Liver (tissue), 3 donors: ENCODE results near the gene CDHR2.

Source experiments
- JUND ChIP-seq, 2 donors: IDR thresholded peaks; 2 replicates each; pipeline ENCODE4 v1.6.1; 2016; ENCODE audit warnings: antibody characterized with exemption in 2 of 2
- RAD21 ChIP-seq, 2 donors: IDR thresholded peaks; 2 replicates each; pipeline ENCODE4 v1.6.1; 2016; ENCODE audit warnings: antibody characterized with exemption in 2 of 2, mild to moderate bottlenecking in 2 of 2
- TAF1 ChIP-seq: conservative IDR thresholded peaks from 2 replicates; pipeline ENCODE4 v1.6.1; 2016; ENCODE audit warnings: antibody characterized with exemption, mild to moderate bottlenecking
- YY1 ChIP-seq: IDR thresholded peaks from 2 replicates; pipeline ENCODE4 v1.6.1; 2016; ENCODE audit warnings: antibody characterized with exemption, mild to moderate bottlenecking
- TF ChIP-seq, protein P1 (sequence below): fragments of 150-350 bp; IDR thresholded peaks from 2 replicates; pipeline ENCODE4 v1.5.1; 2017; ENCODE audit warnings: improper control_type of control experiment, low read depth, low read length; ENCODE audit not compliant: missing input control
- TF ChIP-seq, protein P2 (sequence below): IDR thresholded peaks from 2 replicates; pipeline ENCODE4 v1.6.1; 2016; ENCODE audit warnings: antibody characterized with exemption
- donor health status: healthy.
- donor health status: healthy.

DNA sequence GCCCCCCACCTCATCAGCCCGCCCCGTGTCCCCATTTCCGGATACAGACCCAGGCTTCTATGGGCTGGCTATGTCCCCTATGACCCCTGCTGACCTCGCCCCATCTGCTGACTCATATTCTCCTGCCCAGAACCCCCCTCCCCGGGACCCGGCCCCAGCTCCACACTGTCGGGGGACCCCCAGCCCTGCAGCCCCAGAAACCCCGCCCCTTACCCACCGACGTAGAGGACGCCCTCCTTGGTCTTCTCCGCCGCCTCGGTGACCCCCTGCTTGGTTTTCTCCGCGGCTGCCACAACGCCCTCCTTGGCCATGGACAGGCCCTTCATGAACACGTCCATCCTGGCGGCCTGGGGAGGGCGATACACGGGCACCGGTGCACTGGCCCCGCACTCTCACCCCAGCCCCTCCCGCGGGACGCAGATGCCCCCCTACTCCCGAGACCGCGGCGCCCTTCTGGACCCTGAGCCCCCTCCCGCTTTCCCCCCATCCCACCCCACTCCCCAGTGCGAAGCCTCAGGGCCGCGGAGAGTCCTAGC, 80.2 kb downstream of the CDHR2 start:
- TF ChIP-seq, protein P1, sequence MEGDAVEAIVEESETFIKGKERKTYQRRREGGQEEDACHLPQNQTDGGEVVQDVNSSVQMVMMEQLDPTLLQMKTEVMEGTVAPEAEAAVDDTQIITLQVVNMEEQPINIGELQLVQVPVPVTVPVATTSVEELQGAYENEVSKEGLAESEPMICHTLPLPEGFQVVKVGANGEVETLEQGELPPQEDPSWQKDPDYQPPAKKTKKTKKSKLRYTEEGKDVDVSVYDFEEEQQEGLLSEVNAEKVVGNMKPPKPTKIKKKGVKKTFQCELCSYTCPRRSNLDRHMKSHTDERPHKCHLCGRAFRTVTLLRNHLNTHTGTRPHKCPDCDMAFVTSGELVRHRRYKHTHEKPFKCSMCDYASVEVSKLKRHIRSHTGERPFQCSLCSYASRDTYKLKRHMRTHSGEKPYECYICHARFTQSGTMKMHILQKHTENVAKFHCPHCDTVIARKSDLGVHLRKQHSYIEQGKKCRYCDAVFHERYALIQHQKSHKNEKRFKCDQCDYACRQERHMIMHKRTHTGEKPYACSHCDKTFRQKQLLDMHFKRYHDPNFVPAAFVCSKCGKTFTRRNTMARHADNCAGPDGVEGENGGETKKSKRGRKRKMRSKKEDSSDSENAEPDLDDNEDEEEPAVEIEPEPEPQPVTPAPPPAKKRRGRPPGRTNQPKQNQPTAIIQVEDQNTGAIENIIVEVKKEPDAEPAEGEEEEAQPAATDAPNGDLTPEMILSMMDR = no peak
- TF ChIP-seq RAD21 (IDR thresholded peaks at IDR 0.05) (no peak), YY1 (no peak), JUND (IDR thresholded peaks at IDR 0.05) (no peak), TAF1 (no peak)
- TF ChIP-seq, protein P2, sequence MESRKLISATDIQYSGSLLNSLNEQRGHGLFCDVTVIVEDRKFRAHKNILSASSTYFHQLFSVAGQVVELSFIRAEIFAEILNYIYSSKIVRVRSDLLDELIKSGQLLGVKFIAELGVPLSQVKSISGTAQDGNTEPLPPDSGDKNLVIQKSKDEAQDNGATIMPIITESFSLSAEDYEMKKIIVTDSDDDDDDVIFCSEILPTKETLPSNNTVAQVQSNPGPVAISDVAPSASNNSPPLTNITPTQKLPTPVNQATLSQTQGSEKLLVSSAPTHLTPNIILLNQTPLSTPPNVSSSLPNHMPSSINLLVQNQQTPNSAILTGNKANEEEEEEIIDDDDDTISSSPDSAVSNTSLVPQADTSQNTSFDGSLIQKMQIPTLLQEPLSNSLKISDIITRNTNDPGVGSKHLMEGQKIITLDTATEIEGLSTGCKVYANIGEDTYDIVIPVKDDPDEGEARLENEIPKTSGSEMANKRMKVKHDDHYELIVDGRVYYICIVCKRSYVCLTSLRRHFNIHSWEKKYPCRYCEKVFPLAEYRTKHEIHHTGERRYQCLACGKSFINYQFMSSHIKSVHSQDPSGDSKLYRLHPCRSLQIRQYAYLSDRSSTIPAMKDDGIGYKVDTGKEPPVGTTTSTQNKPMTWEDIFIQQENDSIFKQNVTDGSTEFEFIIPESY = no peak
